ENCODE data around the gene FOXB1. TPM values are rescaled to one million over a fixed set of nuclear protein-coding genes. Genes with fewer than 3 reads are reported as not detected.

The FOXB1 gene
- total and polyA plus RNA-seq, 2 of the 13 experiments (the other 11 are each of a cell fraction or from before 2014, with no cell fraction given) = not detected

DNA sequence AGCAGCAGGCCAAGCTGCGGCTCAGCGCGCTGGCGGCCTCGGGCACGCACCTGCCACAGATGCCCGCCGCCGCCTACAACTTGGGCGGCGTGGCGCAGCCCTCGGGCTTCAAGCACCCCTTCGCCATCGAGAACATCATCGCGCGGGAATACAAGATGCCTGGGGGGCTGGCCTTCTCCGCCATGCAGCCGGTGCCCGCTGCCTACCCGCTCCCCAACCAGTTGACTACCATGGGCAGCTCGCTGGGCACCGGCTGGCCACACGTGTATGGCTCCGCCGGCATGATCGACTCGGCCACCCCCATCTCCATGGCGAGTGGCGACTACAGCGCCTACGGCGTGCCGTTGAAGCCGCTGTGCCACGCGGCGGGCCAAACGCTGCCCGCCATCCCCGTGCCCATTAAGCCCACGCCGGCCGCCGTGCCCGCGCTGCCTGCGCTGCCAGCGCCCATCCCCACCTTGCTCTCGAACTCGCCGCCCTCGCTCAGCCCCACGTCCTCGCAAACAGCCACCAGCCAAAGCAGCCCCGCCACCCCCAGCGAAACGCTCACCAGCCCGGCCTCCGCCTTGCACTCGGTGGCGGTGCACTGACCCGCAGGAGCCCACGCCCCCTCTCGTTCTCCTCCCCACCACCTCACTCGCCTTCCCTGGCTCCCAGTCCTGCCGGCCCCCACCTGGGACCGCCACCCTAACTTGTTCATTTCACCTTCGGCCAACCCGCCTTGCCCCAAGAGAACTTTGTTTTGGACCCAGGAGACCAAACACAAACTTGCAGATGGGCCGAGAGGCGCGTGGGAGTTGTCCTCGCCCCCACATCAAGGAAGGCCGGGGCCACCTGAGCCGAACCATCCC is 1.5 kb downstream of the FOXB1 start:
- Histone ChIP-seq H3K4me3 (replicated peaks in 1 of 3; ENCODE audit: insufficient read depth in 1 of 3, low read depth in 2 of 3, low read length in 3 of 3) (peak overlapping the region; percentile 51 to 73 (median 68); a peak in 5 of 6 replicates), H3K79me2 (ENCODE audit: insufficient read depth, low read length) (no peaks in the 10 kb centered on the region), H3K27ac (ENCODE audit: extremely low read length, insufficient read depth, low read length) (no peak overlapping the region), H3K9me3 (ENCODE audit: low read length) (no peaks in the 10 kb centered on the region), H3K9ac (ENCODE audit: insufficient read depth, low read depth, low read length) (no peak overlapping the region), H3K27me3 (ENCODE audit: control insufficient read depth in 1 of 2, insufficient read depth in 2 of 2, low read length in 2 of 2) (peaks cover 8 to 85% of the 10 kb centered on the region in 2 experiments; a peak in 4 of 5 replicates), H3K4me2 (ENCODE audit: low read depth, low read length) (peak overlapping the region; percentile 80), H3K4me1 (ENCODE audit: insufficient read depth, low read length) (0 out of 2 replicates have a peak, but pooled peaks cover 5% of the 10 kb centered on the region), H4K20me1 (ENCODE audit: insufficient read depth, low read length) (no peaks in the 10 kb centered on the region), H3K36me3 (replicated peaks in 1 of 2; ENCODE audit: control insufficient read depth in 1 of 2, insufficient read depth in 2 of 2, low read length in 2 of 2) (no peaks in the 10 kb centered on the region), H2AFZ (ENCODE audit: low read length) (no peak overlapping the region)
- TF ChIP-seq HNRNPLL (IDR thresholded peaks at IDR 0.05; ENCODE audit: low read depth, low read length, poor library complexity, severe bottlenecking) (no peak), ZNF225 (CRISPR knock-in tag; IDR thresholded peaks at IDR 0.05) (0 out of 2 replicates have a peak, but pooled peaks have one; percentile 23), ZBTB2 (CRISPR knock-in tag; IDR thresholded peaks at IDR 0.05; ENCODE audit: low read depth) (no peak), RXRB (CRISPR knock-in tag; IDR thresholded peaks at IDR 0.05; ENCODE audit: borderline replicate concordance) (no peak), XBP1 (CRISPR knock-in tag; IDR thresholded peaks at IDR 0.05) (no peak), ZNF883 (CRISPR knock-in tag; IDR thresholded peaks at IDR 0.05; ENCODE audit: not compliant biosample characterization) (no peak)
- TF ChIP-seq, protein P1, sequence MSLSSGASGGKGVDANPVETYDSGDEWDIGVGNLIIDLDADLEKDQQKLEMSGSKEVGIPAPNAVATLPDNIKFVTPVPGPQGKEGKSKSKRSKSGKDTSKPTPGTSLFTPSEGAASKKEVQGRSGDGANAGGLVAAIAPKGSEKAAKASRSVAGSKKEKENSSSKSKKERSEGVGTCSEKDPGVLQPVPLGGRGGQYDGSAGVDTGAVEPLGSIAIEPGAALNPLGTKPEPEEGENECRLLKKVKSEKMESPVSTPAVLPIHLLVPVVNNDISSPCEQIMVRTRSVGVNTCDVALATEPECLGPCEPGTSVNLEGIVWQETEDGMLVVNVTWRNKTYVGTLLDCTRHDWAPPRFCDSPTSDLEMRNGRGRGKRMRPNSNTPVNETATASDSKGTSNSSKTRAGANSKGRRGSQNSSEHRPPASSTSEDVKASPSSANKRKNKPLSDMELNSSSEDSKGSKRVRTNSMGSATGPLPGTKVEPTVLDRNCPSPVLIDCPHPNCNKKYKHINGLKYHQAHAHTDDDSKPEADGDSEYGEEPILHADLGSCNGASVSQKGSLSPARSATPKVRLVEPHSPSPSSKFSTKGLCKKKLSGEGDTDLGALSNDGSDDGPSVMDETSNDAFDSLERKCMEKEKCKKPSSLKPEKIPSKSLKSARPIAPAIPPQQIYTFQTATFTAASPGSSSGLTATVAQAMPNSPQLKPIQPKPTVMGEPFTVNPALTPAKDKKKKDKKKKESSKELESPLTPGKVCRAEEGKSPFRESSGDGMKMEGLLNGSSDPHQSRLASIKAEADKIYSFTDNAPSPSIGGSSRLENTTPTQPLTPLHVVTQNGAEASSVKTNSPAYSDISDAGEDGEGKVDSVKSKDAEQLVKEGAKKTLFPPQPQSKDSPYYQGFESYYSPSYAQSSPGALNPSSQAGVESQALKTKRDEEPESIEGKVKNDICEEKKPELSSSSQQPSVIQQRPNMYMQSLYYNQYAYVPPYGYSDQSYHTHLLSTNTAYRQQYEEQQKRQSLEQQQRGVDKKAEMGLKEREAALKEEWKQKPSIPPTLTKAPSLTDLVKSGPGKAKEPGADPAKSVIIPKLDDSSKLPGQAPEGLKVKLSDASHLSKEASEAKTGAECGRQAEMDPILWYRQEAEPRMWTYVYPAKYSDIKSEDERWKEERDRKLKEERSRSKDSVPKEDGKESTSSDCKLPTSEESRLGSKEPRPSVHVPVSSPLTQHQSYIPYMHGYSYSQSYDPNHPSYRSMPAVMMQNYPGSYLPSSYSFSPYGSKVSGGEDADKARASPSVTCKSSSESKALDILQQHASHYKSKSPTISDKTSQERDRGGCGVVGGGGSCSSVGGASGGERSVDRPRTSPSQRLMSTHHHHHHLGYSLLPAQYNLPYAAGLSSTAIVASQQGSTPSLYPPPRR (CRISPR knock-in tag; IDR thresholded peaks at IDR 0.05; ENCODE audit: borderline replicate concordance) = no peak
- WGBS (ENCODE audit: low lambda C conversion rate) = 59% methylated on average over 41 of the region's 77 CpGs
- no peak for DNase-seq (ENCODE audit: low spot score)
- no peak for FAIRE-seq
- no TSS peak for BruUV-seq (replicated peaks)
- peak; percentile 58 for ATAC-seq
- in situ Hi-C loops (cut with HindIII; ENCODE audit: extremely low pct_ligation_motif_present, low pct_unique_long_range_greater_than_20kb) = no loop called here
- ChIA-PET CTCF (ENCODE audit: low intra/inter-chr PET ratio, low total read pairs) (no interaction called here), POLR2A (no interaction called here)
- intact Hi-C loops (cut with micrococcal nuclease; ENCODE audit: unreplicated experiment) = no loop called here
